GM12878 (cell line): ENCODE data around the gene TAOK2. TPM values are rescaled to one million over a fixed set of nuclear protein-coding genes. Genes with fewer than 3 reads are reported as not detected.

Experiments
- ATAC-seq: fragments of 200-7000 bp; cut with Tn5 transposase; 3 replicates; pipeline ENCODE4 v1.9.1; 2020; ENCODE audit warnings: mild to moderate bottlenecking, moderate library complexity
- BruUV-seq: library from RNA; stranded (reverse); fragments of 400-500 nt; replicated peaks from 2 replicates; lab custom pipeline; 2021; lab: Mats Ljungman, UMichigan
- CTCF ChIA-PET: fragments of 300-600 bp; sonication (Branson Sonifier 250); formaldehyde crosslinking; extraction: SDS; loops from one replicate; lab custom pipeline; 2021; ENCODE audit warnings: inconsistent platforms; lab: Yijun Ruan, JAX
- POLR2A ChIA-PET: fragments of 350-600 bp; formaldehyde crosslinking; extraction: SDS; loops from one replicate; lab custom pipeline; 2021; ENCODE audit warnings: inconsistent platforms; lab: Charles Lee
- RAD21 ChIA-PET: fragments of 300-600 bp; sonication (Branson Sonifier 250); formaldehyde crosslinking; loops from one replicate; lab custom pipeline; 2023; ENCODE audit warnings: antibody characterized with exemption; ENCODE audit not compliant: unreplicated experiment; lab: Charles Lee
- SMC1A ChIA-PET: fragments of 300-600 bp; sonication (Branson Sonifier 250); formaldehyde crosslinking; loops from one replicate; lab custom pipeline; 2023; ENCODE audit not compliant: unreplicated experiment, uncharacterized antibody; lab: Charles Lee
- DNase-seq: peaks from one replicate; pipeline ENCODE4 v3.0.0-alpha.2; 2011; ENCODE audit warnings: low read depth, low spot score
- FAIRE-seq: peaks from 3 replicates; lab custom pipeline; 2011; peaks lifted over from hg19 to GRCh38; lab: Jason Lieb, UNC
- H2AFZ ChIP-seq: 2 replicates; pipeline ENCODE4 v1.6.0; 2011; ENCODE audit warnings: low read depth, low read length, control low read depth; ENCODE audit not compliant: control insufficient read depth
- H3K27ac ChIP-seq: 2 replicates; pipeline ENCODE4 v1.5.1; 2011; ENCODE audit warnings: control low read depth; ENCODE audit not compliant: control insufficient read depth, insufficient read depth
- H3K27me3 ChIP-seq, 2 experiments: replicated peaks in 1 of 2; 2 replicates each; pipeline versions ENCODE4 v1.6.0 to v1.6.1; 2011; ENCODE audit warnings: low read length in 1 of 2; ENCODE audit not compliant: control insufficient read depth in 2 of 2, insufficient read depth in 2 of 2
- H3K36me3 ChIP-seq, 2 experiments: 2 replicates each; pipeline ENCODE4 v1.5.1; 2011; ENCODE audit warnings: low read length in 1 of 2; ENCODE audit not compliant: control insufficient read depth in 2 of 2, insufficient read depth in 2 of 2
- H3K4me1 ChIP-seq: 2 replicates; pipeline ENCODE4 v1.6.1; 2011; ENCODE audit warnings: mild to moderate bottlenecking, low read length, moderate library complexity, mixed read lengths; ENCODE audit not compliant: control insufficient read depth, insufficient read depth
- H3K4me2 ChIP-seq: 2 replicates; pipeline ENCODE4 v1.6.0; 2011; ENCODE audit warnings: control low read depth; ENCODE audit not compliant: control insufficient read depth, insufficient read depth
- H3K4me3 ChIP-seq: fragments of 200-600 bp; sonication (generic); 2 replicates; pipeline ENCODE4 v1.5.1; 2016
- H3K79me2 ChIP-seq: 2 replicates; pipeline ENCODE4 v1.6.0; 2011; ENCODE audit warnings: low read length; ENCODE audit not compliant: control insufficient read depth, insufficient read depth
- H3K9ac ChIP-seq: 2 replicates; pipeline ENCODE4 v1.8.0; 2011; ENCODE audit warnings: low read length, control low read depth, mixed read lengths; ENCODE audit not compliant: control insufficient read depth, insufficient read depth
- H3K9me3 ChIP-seq: replicated peaks from 3 replicates; pipeline ENCODE4 v1.5.1; 2011; ENCODE audit warnings: mild to moderate bottlenecking, low read length; ENCODE audit not compliant: control insufficient read depth, insufficient read depth
- H4K20me1 ChIP-seq: 2 replicates; pipeline ENCODE4 v1.6.0; 2011; ENCODE audit not compliant: control insufficient read depth, insufficient read depth
- CBX5 ChIP-seq: sonication (generic); IDR thresholded peaks from 2 replicates; pipeline ENCODE4 v1.6.1; 2016; ENCODE audit warnings: low read depth, moderate library complexity, mild to moderate bottlenecking, inconsistent platforms
- CTCF ChIP-seq, 3 experiments: IDR thresholded peaks in 2 of 3; conservative IDR thresholded peaks in 1 of 3; 2 replicates each; pipeline ENCODE4 v1.5.1; 2011; ENCODE audit warnings: low read depth in 3 of 3, low read length in 3 of 3, mild to moderate bottlenecking in 3 of 3, control low read depth in 2 of 3, moderate library complexity in 2 of 3, inconsistent platforms in 1 of 3, mixed read lengths in 1 of 3; ENCODE audit not compliant: control insufficient read depth in 2 of 3, insufficient read depth in 1 of 3; ENCODE audit errors: extremely low read depth in 1 of 3
- ELK1 ChIP-seq: IDR thresholded peaks from 2 replicates; pipeline ENCODE4 v1.6.1; 2012; ENCODE audit warnings: low read depth, low read length, improper control_type of control experiment
- ETV6 ChIP-seq, 2 experiments: fragments of 450-650 bp in 1 of 2; IDR thresholded peaks in 1 of 2; conservative IDR thresholded peaks in 1 of 2; 2 replicates each; pipeline ENCODE4 v1.6.1; 2014; ENCODE audit warnings: antibody characterized with exemption in 1 of 2, borderline replicate concordance in 1 of 2, low read depth in 1 of 2, mild to moderate bottlenecking in 1 of 2, moderate library complexity in 1 of 2
- FOS ChIP-seq: IDR thresholded peaks from 3 replicates; pipeline ENCODE4 v1.6.1; 2011; ENCODE audit warnings: borderline replicate concordance; ENCODE audit not compliant: insufficient read length; ENCODE audit errors: extremely low read depth
- IKZF2 ChIP-seq, 2 experiments: fragments of 450-650 bp; IDR thresholded peaks; 2 replicates each; pipeline ENCODE4 v1.6.1; 2017; ENCODE audit warnings: mild to moderate bottlenecking in 2 of 2, moderate library complexity in 2 of 2
- IRF5 ChIP-seq: fragments of 450-650 bp; IDR thresholded peaks from 2 replicates; pipeline ENCODE4 v1.6.1; 2017; ENCODE audit warnings: borderline replicate concordance
- KAT2A ChIP-seq: conservative IDR thresholded peaks from 2 replicates; pipeline ENCODE4 v1.6.1; 2011; ENCODE audit warnings: low read depth, low read length; ENCODE audit not compliant: control insufficient read depth
- PAX5 ChIP-seq: IDR thresholded peaks from 2 replicates; pipeline ENCODE4 v1.6.1; 2011; ENCODE audit warnings: low read depth, low read length, borderline replicate concordance
- RBBP5 ChIP-seq: fragments of 200-600 bp; sonication (generic); conservative IDR thresholded peaks from 2 replicates; pipeline ENCODE4 v1.6.1; 2016
- SMAD1 ChIP-seq: fragments of 450-650 bp; IDR thresholded peaks from 2 replicates; pipeline ENCODE4 v1.6.1; 2018; ENCODE audit warnings: mild to moderate bottlenecking, low read depth; ENCODE audit not compliant: partially characterized antibody
- SUPT20H ChIP-seq: IDR thresholded peaks from 2 replicates; pipeline ENCODE4 v1.6.1; 2011; ENCODE audit warnings: low read depth, mild to moderate bottlenecking, low read length, moderate library complexity, borderline replicate concordance; ENCODE audit not compliant: control insufficient read depth
- ZNF687 ChIP-seq: fragments of 450-650 bp; IDR thresholded peaks from 2 replicates; pipeline ENCODE4 v1.6.1; 2017; ENCODE audit warnings: mild to moderate bottlenecking, moderate library complexity
- WGBS: methylation state at CpG from one replicate; pipeline ENCODE4 v1.1.6; 2016; ENCODE audit warnings: low lambda C conversion rate; ENCODE audit not compliant: insufficient replicate concordance, insufficient coverage; ENCODE audit errors: missing lambda C conversion rate; 5-methylcytosine and 5-hydroxymethylcytosine counted together
- in situ Hi-C: fragments of 300-500 bp; cut with MboI; formaldehyde crosslinking; loops from 9 replicates; pipeline ENCODE4 v1.14.3; 2018; ENCODE audit warnings: mixed read lengths
- intact Hi-C: fragments of 100-400 bp; cut with micrococcal nuclease; formaldehyde crosslinking; loops from one replicate; pipeline ENCODE4 v1.14.2; 2022; ENCODE audit not compliant: unreplicated experiment
- polyA plus RNA-seq, 11 experiments: library from polyadenylated mRNA; depleted of rRNA in 4 of 11; unstranded in 6 of 11; stranded (reverse) in 5 of 11; fragments of >200 nt; fragmentation: Nextera tagmentation in 4 of 11; fragmentation: Illumina TruSeq in 1 of 11; extraction: Ambion mirVana in 4 of 11; extraction: Trizol in 1 of 11; gene quantifications; 1 replicate in 1 of 11; 2 replicates in 10 of 11; pipeline versions ENCODE4 v1.2.1 to v1.2.3, GENCODE V29; 2011 to 2016; ENCODE audit warnings: inconsistent platforms in 2 of 11, missing spikeins in 2 of 11, low read depth in 1 of 11
- total RNA-seq, 4 experiments: library from RNA; depleted of rRNA in 3 of 4; stranded (reverse); fragments of >200 nt in 3 of 4; fragmentation: Illumina TruSeq in 1 of 4; extraction: Trizol in 1 of 4; gene quantifications; 2 replicates each; pipeline versions ENCODE4 v1.2.1 to v1.2.3, GENCODE V29; 2013 to 2021

TAOK2 gene
- total and polyA plus RNA-seq, 10 of the 15 experiments (the other 5 are each of a cell fraction or from before 2014, with no cell fraction given), result 0.14 to 40.2 (median 11.6) TPM

GRCh38 chr16:29961127-29961478, 12.6 kb upstream of the TAOK2 start:
- H3K27me3 ChIP-seq, result no peaks in the 10 kb centered on the region
- SMC1A ChIA-PET, result interaction anchor here (0.7 to 2.7 kb wide), 5 partner anchors 12 to 112 kb away, joined by 3 to 20 read pairs (median 4); partner anchors contain the start of gene TAOK2
- peak overlapping the region; percentile 79 for H3K9ac ChIP-seq
- H3K36me3 ChIP-seq, result no peaks in the 10 kb centered on the region
- peaks cover 4% of the 10 kb centered on the region; the same call in 1 of the 2 replicates for H3K79me2 ChIP-seq
- peak overlapping the region; percentile 100 for H2AFZ ChIP-seq
- H3K4me3 ChIP-seq, result peak overlapping the region; percentile 68
- POLR2A ChIA-PET, result interaction anchor here (0.6 to 3.4 kb wide), 4 partner anchors 13 to 137 kb away, joined by 3 to 53 read pairs (median 8); partner anchors contain the start of genes HIRIP3, INO80E, KCTD13 and TAOK2
- H3K4me2 ChIP-seq, result peak overlapping the region; percentile 92
- FAIRE-seq, result no peak
- no peak for TF ChIP-seq ELK1
- TF ChIP-seq RBBP5, result no peak
- no peak for TF ChIP-seq SMAD1
- no peak for TF ChIP-seq FOS
- no peak for TF ChIP-seq SUPT20H
- TF ChIP-seq ZNF687, result no peak
- no peak for TF ChIP-seq CTCF (IDR thresholded peaks at IDR 0.05 in 2 of 3, conservative IDR thresholded peaks at IDR 0.05 in 1 of 3; ENCODE audit: control insufficient read depth in 2 of 3, extremely low read depth in 1 of 3, insufficient read depth in 1 of 3, low read depth in 3 of 3, low read length in 3 of 3)
- TF ChIP-seq IKZF2 (IDR thresholded peaks at IDR 0.05), result no peak
- TF ChIP-seq IRF5, result no peak
- no peak for TF ChIP-seq PAX5
- TF ChIP-seq KAT2A, result no peak
- no peak for TF ChIP-seq ETV6 (conservative IDR thresholded peaks at IDR 0.05 in 1 of 2, IDR thresholded peaks at IDR 0.05 in 1 of 2; ENCODE audit: borderline replicate concordance in 1 of 2, low read depth in 1 of 2)
- no peak for TF ChIP-seq CBX5
- RAD21 ChIA-PET, result interaction anchor here (0.8 to 3.8 kb wide), 4 partner anchors 13 to 222 kb away, joined by 3 to 19 read pairs (median 6); partner anchors contain the start of genes KCTD13 and TAOK2
- WGBS, result 80% methylated on average over 10 of the region's 10 CpGs
- intact Hi-C loops, result loop anchor here (5.0 kb wide), 1 partner anchor 34 kb away; the partner anchor contains the start of gene KCTD13
- H4K20me1 ChIP-seq, result no peaks in the 10 kb centered on the region
- in situ Hi-C loops, result no loop called here
- peaks cover 2% of the 10 kb centered on the region; the same call in 1 of the 2 replicates for H3K4me1 ChIP-seq
- CTCF ChIA-PET, result interaction anchor here (0.8 to 3.3 kb wide), 9 partner anchors 12 to 141 kb away, joined by 3 to 21 read pairs (median 4); partner anchors contain the start of genes KCTD13, MVP and TAOK2
- BruUV-seq, result no TSS peak
- H3K9me3 ChIP-seq, result no peaks in the 10 kb centered on the region
- DNase-seq, result no peak
- no peak overlapping the region for H3K27ac ChIP-seq
- no peak for ATAC-seq
